ENCODE data around the gene MSX2.

Gene MSX2

GRCh38 chr5:174777583-174777982 is 53.2 kb downstream of the MSX2 start:
- no peak for DNase-seq

Measured in CD4-positive, alpha-beta T cell treated with Interleukin-4 for 4 hours (primary cell).